GM12801 (cell line): ENCODE data around the gene CNTROB.

Experiments
- TF ChIP-seq, protein P1 (sequence below): IDR thresholded peaks from one replicate; pipeline ENCODE4 v1.5.1; 2011; ENCODE audit warnings: control low read depth; ENCODE audit not compliant: insufficient read length; ENCODE audit errors: extremely low read depth

CNTROB gene

DNA sequence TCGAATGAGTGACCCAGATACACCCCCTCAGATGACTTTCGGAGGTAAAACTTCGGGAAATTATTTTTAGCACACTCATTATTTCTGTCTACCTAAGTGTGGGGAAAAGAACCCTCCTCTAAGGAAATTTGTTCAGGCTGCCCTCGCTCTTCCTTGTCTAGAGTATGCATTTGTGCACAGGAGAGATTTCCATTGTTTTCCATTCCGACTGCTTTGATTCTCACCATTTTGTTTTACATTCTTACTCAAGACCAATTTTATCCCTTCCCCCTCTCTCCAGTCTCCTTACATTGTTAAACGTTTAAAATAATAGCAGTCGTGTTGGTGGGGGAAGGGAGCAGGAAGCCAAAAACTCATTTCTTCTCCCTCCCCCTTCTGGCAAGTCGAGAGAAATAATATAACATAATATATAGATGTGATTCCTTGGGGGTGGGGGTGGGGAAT is 44.9 kb upstream of the CNTROB start:
- TF ChIP-seq, protein P1, sequence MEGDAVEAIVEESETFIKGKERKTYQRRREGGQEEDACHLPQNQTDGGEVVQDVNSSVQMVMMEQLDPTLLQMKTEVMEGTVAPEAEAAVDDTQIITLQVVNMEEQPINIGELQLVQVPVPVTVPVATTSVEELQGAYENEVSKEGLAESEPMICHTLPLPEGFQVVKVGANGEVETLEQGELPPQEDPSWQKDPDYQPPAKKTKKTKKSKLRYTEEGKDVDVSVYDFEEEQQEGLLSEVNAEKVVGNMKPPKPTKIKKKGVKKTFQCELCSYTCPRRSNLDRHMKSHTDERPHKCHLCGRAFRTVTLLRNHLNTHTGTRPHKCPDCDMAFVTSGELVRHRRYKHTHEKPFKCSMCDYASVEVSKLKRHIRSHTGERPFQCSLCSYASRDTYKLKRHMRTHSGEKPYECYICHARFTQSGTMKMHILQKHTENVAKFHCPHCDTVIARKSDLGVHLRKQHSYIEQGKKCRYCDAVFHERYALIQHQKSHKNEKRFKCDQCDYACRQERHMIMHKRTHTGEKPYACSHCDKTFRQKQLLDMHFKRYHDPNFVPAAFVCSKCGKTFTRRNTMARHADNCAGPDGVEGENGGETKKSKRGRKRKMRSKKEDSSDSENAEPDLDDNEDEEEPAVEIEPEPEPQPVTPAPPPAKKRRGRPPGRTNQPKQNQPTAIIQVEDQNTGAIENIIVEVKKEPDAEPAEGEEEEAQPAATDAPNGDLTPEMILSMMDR, result no peak

DNA sequence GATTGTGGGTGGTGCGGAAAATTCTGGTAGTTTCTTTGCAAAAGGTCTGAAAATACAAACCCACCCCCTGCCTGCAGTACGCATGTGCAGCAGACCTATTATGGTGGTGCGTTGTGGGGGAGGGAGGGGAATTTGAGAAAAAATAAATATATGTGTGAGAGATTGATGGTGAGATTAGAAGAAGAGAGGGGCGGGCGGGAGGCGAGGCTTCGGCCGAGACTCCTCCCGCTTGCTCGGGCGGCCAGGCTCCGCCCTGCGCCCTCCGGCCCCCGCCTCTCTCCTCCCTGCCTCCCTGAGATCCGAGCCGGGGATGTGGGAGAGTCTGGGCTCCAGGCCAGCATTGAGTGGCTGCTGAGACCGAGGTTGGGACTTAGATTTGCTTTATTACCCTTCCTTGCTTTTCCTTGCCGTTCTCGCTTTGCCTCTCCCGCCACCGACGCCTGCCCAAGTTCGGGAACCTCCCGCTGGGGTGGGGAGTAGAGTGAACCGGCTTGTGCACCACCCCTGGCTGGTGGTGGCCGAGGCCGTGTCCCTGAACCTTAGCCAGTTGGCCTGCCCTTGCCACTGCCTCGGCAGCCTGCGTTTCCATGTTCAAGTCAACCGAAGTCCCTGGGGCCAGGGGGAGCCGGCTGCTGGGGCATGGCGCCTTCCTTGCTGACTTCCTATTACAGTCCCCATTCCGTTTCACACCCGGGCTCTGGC is 44.4 kb upstream of the CNTROB start:
- TF ChIP-seq, protein P1, result no peak

DNA sequence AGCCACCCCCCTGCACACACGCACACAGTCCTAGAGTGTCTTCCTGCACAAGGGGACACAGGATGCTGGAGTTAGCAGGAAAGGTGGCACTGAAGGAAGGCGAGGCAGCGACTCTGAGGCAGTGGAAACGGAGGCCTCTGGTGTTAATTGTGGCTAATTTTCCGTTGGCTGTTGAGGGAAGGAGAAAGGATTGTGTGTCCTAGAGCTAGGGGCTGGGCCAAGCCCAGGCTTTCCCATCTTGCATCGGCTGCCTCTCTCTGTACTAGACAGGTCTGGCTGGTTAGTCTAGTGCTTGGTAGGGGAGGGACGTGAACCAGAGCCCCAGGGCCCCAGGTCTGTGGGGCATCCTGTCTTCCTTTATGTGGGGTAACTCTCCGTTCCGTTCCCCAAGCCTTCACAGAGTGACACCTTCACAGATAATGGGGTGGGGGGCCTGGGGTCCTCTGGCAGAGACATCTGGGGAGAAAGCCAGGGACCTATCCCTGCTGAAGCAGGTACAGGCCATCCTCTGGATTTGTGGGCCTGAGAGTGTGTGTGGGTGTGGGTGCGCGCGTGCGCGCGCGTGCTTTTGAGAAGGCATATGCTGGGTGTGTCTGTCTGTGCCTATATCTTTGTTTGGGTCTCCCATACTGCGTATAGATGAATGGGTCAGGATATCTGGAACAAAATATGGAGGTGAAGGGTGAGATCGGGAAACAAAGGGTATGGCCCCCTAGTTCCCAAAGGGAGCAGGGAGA is 43.7 kb upstream of the CNTROB start, which contains the start of gene CHD3:
TSS of gene CHD3 (plus strand) at position 606 of the 737 bp plus-strand sequence. CDS start 212 bp downstream, outside the sequence.
- TF ChIP-seq, protein P1, result no peak

DNA sequence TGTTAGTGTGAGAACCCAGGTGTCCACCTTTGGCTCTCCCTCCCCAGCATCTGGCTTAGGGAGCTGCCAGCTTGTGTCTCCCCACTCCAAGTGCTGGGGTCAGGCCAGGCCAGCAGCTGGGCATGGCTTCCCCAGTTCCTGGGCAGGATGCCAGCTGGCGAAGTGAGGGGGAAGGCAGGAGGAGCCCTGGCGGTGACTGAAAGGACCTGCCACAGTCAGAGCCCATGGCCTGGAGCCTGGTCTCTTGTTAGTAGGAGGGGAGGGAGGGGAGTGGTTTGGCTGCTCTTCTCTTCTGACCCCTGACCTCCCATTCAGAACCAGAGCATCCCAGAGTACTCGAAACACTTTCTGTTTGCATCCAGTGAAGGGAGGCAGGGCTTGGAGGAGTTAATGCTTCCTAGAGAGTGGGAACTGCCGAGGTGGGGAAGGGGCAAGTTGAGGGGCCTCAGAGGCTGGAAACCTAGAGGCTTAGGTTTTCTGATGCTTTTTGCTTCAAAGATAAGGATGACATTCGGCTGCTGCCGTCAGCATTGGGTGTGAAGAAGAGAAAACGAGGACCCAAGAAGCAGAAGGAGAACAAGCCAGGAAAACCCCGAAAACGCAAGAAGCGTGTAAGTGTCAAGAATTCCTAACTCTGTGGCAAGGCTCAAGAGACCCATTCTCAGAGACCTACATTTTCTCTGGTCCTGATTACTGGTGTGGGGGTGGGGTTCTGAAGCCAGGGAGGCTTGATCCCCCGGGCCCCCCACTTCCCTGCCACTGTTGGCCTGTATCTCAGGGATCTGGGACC is 42.6 kb upstream of the CNTROB start:
- TF ChIP-seq, protein P1, result no peak

DNA sequence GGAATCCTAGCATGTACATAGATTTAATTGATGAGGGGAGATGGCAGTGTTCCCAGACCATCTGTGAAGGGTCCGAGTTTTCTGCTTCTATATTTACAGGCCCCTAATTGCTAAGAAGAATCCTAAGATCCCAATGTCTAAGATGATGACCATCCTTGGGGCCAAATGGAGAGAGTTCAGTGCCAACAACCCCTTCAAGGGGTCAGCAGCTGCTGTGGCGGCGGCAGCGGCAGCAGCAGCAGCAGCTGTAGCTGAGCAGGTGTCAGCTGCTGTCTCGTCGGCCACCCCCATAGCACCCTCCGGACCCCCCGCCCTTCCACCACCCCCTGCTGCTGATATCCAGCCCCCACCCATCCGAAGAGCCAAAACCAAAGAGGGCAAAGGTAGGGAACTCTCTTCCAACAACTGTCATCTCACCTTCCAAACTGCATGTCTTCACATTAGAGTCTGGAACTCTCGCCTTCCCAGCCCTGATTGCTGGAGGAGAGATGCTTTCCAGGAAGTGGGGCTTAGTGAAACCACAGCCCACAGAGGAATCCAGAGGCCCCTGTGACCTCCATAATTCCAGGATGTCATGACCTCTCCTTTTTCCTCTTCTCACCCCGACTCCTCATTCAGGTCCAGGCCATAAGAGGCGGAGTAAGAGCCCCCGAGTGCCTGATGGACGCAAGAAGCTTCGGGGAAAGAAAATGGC is 38.7 kb upstream of the CNTROB start:
- TF ChIP-seq, protein P1, result no peak

DNA sequence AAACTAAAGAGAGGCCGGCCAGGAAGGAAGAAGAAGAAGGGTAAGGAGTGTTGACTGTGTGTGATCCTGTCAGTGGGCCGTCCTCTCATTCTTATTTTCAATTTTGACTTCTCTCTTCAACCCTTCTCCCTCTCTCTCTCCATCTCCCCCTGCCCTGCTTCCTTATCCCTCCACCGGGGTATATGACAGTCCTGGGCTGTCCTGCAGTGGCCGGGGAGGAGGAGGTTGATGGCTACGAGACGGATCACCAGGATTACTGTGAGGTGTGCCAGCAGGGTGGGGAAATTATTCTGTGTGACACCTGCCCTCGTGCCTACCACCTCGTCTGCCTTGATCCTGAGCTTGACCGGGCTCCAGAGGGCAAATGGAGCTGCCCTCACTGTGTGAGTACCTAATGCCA is 37.8 kb upstream of the CNTROB start:
- TF ChIP-seq, protein P1, result no peak

DNA sequence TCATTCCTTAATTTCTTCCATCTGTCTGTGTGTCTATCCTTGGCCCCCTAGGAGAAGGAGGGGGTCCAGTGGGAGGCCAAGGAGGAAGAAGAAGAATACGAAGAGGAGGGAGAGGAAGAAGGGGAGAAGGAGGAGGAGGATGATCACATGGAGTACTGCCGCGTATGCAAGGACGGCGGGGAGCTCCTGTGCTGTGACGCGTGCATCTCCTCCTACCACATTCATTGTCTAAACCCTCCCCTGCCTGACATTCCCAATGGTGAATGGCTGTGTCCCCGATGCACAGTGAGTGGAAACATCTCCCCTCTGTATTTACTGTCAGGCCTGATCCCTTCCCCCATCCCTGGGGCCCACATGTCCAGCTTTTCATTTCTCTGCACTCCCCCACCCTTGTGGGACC is 37.1 kb upstream of the CNTROB start:
- TF ChIP-seq, protein P1, result no peak
